Measurements from ENCODE around the gene IFNE.
"Not testable (repeated sequence)": the region's sequence is repeated elsewhere in the genome, so short reads cannot be mapped to it uniquely, and the experiment has no call there.

The IFNE gene

GRCh38 chr9:21481470-21482056 lies 550 bp downstream of the IFNE start:
- no peak for DNase-seq

DNA sequence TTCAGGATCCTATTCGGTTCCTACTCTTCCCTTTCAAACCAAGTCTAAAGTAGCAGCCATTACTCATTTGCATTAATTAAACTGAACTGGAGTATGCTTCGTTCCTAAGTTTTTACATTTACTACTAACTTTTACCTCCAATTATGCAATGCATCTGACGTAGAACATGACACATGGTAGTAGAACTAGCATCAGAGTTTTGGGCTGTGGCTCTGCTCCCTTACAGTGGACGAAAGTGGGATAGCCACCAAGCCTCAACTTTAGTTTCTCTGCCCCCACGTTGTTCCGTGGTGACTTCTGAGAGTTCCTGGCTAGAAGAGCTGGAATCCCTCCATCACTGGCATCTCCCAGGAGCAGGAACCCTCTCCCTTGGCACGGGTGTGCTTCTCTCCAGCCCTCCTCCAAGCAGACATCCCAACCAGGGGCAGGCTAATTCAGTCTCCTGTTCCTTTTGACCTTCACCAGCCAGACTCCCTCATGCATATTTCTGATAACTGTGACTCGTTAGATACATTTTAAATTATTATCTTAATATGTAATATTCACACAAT lies 2.9 kb downstream of the IFNE start:
- no peak for DNase-seq

GRCh38 chr9:21477466-21477865 lies 4.6 kb downstream of the IFNE start:
- no peak for DNase-seq

GRCh38 chr9:21473236-21473635 lies 8.9 kb downstream of the IFNE start:
- DNase-seq = no peak

DNA sequence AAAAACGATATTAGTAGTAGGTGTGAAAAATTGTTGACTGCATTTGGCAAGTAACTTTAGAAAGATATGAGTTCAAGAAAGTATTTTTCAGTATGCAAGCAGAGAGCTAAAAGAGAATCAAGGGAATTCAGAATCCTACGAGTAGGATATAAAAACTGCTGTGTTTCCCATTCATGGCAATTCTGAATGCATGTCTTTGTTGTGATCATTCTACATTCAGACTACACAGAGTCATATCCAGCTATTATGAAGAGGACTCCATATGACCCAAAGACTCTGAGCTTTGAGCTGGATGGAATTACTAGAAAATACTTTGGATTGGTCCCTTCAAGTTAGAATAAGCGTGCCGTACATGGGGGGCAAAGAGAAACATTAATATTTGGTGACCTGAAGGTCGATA lies 12.0 kb downstream of the IFNE start:
- DNase-seq = no peak

- DNase-seq = no peak
Measured at GRCh38 chr9:21465859-21466518, 16.1 kb downstream of the IFNE start.

DNA sequence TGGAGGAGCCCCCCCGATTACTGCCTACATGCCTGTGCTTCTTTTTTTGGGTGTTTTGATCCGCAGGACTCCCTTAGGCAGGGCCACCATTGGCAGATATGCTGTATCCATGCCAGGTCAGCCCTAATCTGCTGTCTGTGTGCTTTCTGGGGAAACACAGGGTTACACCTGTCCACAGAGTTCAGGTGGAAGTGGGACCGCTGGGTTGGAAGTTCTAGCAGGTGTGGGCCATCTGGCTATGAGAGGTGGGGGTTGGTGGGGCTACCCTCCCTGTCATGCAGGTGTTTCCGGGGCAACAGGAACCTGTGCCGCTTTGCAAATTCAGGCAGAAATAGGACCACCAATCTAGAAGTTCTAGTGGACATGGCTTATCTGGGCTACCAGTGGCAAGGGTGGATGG lies 17.0 kb downstream of the IFNE start:
- DNase-seq = no peak

- DNase-seq = no peak
Measured at GRCh38 chr9:21461377-21461776, 20.7 kb downstream of the IFNE start.

DNA sequence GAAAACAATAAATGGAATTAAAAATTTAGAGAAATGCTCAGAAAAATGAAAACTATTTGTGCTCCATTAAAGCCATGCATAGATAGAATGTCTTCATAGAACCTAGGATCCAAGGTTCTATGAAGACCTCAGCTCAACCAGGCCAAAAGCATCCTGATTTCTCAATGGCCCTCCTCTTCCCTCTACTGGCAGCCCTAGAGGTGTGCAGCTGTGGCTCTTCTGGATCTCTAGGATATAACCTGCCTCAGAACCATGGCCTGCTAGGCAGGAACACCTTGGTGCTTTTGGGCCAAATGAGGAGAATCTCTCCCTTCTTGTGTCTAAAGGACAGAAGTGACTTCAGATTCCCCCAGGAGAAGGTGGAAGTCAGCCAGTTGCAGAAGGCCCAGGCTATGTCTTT lies 26.8 kb downstream of the IFNE start:
- peak; percentile 13 for DNase-seq

DNA sequence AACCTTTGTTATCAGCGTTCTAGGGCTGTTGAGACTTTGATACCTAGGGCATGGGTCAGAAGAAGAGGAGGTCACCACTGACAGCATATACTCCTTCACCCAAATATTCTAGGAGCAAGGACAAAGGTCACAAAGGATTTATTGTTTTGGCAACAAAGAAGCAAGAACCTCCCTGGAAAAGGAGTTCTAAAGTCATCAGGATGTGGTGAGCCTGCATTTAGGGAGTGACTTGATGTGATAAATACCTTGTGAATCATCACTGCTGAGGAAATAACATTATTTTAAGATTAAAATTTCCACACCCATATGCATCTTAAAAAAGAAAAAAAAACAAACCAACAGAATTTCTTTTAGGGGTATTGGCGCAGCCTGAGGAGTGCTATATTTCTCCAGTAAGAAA lies 28.0 kb downstream of the IFNE start:
- DNase-seq = no peak

DNA sequence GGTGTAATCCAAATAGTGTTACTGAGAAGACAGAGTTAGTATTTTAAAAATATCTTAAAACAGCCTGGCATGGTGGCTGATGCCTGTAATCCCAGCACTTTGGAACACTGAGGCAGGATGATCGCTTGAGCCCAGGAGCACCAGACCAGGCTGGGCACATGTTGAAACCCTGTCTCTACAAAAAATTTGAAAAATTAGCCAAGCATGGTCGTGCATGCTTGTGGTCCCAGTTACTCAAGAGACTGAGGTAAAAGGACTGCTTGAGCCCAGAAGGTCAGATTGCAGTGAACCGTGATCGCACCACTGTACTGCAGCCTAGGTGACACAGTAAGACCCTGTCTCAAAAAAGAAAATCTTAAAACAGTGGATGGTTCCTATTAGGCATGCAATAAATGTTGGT lies 29.4 kb downstream of the IFNE start:
- DNase-seq = no peak

DNA sequence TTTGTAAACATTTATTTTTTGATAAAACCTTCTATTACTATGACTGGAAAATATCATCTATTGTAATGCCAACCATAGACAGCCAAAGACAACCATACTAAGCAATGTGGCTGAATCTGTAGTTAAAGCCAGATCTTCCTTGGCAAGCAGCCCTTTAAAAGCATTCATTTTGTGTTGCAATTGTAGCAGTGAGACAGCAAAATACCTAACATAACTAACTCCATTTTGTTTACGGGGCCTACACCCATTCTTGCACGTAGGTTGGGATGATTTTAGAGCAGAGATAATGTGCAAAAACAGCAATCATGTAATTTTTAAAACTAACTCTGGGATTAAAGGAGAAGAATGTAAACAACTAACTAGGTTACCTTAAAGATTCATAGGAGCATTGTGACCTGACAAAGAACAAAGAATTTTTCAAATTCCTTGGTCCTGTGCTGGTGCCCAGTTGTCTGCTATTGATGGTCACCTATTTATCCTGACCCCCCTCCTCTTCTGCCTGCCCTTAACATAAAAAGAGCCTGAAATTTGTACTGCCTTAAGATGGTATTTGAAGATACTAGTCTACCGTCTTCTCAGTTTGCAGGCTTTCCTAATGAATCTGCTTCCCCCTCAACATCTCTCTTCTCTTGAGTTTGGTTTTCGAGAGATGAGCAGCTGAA lies 31.2 kb downstream of the IFNE start:
- DNase-seq = no peak

DNA sequence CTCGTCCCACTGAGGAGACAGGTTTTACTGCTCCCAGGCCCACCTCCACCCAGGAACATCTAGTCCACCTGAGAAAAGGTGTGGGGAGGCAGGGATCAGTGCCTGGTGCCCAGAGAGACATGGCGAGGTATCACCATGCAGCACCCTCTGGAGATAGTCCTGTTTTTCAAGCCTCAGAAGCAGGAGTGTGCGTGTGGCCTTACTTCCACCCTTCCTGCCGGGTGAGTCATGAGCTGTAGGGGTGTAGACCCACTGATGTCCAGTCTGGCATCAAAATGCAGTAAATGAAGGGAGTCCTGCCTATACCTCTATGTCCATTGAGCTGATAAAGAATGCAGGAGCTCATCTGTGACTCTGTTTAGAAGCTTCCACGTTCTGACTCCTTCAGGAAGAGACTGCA lies 32.8 kb downstream of the IFNE start:
- DNase-seq = not testable (repeated sequence)

DNA sequence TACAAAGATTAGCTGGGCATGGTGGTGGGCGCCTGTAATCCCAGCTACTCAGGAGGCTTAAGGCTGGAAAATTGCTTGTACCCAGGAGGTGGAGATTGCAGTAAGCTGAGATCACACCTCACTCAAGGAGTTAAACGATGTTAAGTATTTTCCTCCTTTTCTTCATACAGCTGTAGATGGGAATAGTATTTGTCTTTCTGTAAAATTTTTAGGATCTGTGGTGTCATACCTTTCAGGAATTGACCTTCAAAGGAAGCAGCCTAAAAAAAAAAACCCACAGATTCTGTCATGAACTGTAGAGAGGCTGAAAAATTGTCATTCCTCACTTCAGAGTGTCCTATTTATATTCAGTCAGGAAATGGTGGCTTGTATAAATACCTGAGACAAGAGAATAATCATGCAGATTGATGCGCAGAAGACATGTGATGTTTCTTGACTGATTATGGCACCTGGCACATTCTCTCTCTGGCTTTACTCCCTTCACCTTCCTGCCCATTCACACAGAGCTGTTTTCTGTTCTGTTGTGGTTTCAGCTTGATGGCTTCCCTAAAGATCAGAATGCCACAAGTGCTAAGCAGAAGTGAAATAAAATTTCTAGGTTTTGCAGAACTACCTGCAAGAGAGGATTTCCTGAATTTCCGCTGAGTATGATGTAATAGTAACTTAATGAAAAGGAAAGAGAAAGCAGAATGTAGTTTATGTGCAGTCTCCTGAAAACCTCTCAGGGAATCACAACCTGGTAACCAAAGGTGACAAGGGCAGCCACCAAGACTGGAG lies 38.1 kb downstream of the IFNE start:
- DNase-seq = no peak

- DNase-seq = no peak
Measured at GRCh38 chr9:21440139-21440538, 42.0 kb downstream of the IFNE start, which contains the start of gene IFNA1. Gene IFNA1 (plus strand): TSS chr9:21440439. CDS start chr9:21440508, 69 bp downstream.

GRCh38 chr9:21435015-21435383 lies 47.1 kb downstream of the IFNE start:
- DNase-seq = not testable (repeated sequence)

DNA sequence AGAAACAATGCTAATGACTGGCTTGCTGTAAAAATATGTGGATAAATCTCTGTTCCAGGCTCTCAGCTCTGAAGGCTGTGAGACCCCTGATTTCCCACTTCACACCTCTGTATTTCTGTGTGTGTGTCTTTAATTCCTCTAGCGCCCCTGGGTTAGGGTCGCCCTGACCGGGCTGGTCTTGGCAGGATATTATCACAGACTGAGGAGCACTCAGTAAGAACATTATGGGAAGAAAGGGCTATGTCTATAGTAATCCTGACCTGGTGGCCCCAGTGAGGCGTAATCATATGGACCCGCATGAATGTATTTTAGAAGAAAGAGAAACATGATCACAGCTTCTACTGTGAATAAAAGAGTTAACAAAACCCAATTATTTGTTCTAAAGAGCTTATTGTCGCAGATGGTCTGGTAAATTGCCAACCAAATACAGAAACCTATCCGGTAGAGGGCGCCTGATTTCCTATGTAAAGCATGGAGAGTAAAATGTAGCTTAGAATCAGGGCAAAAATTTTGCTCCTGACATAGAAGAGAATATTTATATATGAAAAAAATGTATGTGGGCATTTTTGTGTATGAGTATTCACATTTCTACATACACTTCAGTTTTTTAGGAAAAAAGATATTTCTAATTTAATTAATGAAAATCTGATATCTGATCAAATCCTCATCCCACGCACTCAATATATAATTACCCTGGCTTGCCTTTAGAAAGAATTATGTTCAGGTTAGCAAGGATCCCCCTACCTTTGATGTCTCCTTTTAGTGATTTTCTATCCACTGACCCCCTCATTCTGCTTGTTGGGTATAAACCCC lies 47.7 kb downstream of the IFNE start:
- peak; percentile 25 for DNase-seq

DNA sequence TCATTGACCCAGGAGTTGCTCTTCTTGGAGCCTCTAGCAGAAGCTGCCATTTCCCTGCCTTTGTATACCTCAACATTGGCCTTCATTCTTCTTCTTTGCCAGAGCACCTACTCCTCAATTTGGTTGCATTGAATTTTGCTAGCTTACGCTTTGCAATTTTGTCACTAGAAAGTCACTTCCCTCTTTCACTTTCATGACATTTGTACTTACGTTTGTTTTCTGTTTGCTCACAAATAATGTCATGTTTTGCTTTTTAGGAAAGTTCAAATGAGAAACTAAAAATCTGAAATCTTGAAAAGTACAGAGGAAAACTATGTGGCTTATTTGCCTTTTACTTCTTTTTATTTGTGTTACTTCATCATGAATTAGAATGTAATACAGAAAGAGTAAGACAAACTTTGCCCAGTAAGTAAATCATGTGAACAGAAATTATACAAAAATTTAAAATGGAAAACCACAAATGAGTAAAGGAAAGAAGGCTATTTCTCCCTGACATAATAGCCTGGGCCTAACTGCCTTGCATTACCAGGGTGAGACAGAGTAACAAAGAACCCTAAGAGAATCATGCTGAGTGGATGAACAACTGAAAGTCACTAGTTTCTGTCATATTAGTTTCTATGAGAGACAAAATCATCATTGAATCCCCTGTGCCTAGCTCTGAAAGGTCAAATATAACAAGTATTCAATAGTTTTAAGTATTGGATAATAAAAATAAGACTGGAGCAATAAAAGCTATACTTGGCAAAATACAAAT lies 49.3 kb downstream of the IFNE start:
- DNase-seq = no peak
